Measurements from ENCODE around the gene TMED1.

Gene TMED1

GRCh38 chr19:10830931-10831779 is 4.9 kb downstream of the TMED1 start:
- DNase-seq = no peak

DNA sequence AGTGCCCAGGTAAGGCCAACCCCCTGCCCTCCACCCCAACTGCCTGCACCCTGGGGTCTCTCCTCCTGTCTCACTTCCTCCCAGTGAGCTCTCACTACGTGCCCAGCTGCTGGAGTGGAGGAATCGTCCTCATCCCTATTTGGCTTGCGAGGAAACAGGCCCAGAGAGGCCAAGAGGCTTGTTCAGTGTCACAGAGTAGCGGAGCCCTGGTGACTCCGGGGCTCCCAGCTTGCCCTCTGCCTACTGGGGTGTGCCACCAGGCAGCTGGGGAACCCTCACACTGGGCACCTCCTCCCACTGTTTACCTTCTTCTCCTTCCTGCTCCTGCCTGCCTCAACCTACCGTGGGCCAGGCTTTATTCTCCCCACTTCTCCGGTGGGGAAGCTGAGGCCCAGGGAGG is 5.6 kb downstream of the TMED1 start:
- DNase-seq = no peak

DNA sequence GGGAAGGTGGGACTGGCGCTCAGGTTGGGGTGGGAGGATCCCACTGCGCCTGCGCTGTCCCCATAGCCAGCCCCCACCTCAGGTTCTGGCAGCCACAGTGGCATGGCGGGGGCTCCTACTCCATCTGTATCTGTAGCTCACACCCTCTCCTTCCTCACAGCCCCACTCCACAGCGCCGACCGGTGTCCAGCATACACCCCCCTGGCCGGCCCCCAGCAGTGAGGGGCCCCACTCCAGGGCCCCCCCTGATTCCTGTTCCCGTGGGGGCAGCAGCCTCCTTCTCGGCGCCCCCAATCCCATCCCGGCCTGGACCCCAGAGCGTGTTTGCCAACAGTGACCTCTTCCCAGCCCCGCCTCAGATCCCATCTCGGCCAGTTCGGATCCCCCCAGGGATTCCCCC is 6.0 kb downstream of the TMED1 start:
- no peak for DNase-seq

GRCh38 chr19:10828981-10829821 is 6.8 kb downstream of the TMED1 start:
- DNase-seq = no peak

- DNase-seq = no peak
Observed at GRCh38 chr19:10826846-10827245, 9.2 kb downstream of the TMED1 start.

GRCh38 chr19:10826231-10826630 is 9.8 kb downstream of the TMED1 start:
- no peak for DNase-seq

DNA sequence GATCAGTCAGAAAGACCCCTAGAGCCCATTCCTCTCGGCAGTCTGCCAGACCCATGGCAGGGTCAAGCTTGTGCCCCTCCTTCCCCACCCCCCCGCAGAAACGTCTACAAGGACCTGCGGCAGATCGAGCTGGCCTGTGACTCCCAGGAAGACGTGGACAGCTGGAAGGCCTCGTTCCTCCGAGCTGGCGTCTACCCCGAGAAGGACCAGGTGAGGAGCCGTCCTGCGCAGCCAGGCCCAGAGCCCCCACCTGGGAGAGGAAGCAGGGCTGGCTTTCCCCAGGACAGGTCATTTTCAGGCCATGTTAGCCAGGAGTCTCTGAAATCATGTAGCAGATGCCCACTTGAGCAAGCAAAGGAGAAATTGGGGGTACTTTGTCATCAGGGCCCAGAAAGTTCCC is 12.3 kb downstream of the TMED1 start:
- no peak for DNase-seq

DNA sequence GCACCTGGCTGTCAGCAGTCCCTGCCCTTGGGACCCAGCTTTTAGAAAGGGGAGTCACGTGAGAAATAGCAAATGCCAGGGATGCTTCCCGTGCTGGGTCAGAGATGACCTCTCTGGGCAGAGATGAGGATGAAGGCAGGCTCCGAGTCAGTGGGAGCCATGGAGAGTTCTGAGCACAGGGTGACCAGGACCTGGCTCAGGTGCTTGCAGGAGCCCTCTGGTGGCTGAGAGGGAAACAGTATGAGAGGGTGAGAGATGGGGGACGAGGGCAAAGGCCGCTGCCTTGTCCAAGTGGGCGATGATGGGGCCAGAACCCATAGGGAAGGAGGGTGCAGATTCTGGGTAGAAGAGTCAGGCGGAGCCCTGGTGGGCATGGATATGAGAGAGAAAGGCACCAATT is 15.8 kb downstream of the TMED1 start:
- DNase-seq = no peak

DNA sequence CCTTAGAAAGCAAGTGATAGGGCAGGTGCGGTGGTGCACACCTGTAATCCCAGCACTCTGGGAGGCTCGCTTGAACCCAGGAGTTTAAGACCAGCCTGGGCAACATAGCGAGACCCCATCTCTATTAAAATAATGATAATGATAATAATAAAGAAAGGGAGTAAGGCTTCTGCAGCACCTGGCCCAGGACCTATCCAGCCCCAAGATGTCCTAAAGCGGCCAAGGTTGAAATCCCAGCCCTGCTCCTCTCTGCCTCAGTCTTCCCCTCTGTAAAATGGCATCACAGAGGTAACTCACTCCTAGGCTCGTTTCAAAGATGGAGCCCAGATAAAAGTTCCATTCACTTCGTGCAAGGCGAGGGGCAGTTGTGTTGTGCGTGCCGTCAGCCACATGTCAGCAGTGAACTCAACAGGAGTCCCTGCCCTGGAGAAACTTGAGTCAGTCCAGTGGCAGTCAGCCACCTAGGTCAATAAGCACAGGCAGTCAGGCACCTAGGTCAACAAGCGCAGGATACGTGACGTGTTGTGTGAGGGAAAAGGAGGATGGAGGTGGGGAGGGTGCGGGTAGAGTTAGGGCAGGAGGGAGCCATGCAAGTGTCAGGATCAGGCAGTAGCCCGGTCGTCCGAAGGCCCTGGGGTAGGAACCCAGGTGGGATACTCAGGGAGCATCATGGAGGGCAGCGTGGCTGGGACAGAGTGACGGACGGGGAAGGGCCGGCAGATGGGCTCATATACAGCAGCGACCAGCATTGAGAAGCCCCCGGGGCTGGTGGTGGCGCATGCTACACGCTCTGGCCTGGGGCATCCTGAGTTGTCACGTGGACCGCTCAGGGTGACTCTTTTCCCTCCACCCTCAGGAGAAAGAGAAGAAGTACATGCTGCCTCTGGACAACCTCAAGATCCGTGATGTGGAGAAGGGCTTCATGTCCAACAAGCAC is 16.6 kb downstream of the TMED1 start:
- no peak for DNase-seq

GRCh38 chr19:10818301-10819123 is 17.5 kb downstream of the TMED1 start:
- DNase-seq = no peak

- DNase-seq = no peak
Observed at GRCh38 chr19:10817291-10818038, 18.5 kb downstream of the TMED1 start.

DNA sequence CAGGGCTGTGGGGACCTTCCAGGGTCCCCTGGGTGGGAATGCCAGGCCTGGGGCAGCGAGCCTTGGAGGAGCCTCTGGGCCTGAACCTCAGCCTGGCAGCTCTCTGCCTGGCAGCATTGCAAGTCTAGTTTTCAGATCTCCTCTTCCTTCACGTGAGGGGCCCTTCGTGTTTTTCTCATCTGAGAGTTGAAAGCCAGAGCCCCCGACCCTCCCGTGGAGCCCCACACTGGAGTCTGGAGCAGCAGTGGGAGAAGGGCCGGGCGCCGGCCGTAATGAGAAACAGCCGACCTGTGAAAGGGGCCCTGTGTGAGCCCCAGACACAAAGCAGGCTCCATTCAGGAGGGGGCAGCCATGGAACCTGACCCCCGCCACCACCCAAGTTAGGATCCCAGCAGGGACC is 19.3 kb downstream of the TMED1 start:
- no peak for DNase-seq

DNA sequence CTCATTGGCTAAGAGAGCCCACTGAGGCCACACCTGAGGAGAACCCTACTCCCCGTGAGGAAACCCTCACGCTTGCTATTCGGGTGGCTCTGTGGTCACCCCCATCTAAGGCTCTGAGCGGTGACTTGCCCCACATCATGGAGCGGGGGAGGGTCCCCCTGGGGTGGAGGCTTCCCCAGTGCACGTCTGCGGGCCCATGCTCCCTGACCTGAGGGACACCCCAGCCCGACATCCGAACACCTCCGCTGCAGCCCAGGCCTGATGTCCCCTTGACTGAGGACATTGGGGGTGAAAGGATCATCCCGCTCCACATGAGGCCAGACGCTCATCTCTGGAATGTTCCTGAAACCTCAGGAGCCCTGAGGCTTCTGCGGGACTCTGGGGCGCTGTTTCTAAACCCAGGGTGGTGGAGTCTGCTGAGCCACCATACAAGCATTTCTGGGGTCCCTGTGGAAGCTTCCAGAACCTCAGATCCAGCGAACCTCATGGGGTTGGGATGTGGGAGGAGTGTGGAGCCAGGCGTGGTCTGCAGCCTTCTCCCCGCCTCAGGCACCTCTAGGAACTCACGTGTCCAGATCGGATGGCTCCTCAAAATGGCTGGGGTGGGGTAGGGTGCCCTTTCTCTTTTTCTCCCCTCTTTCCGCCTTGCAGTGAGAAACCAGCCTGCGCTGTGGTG is 19.9 kb downstream of the TMED1 start:
- DNase-seq = no peak

DNA sequence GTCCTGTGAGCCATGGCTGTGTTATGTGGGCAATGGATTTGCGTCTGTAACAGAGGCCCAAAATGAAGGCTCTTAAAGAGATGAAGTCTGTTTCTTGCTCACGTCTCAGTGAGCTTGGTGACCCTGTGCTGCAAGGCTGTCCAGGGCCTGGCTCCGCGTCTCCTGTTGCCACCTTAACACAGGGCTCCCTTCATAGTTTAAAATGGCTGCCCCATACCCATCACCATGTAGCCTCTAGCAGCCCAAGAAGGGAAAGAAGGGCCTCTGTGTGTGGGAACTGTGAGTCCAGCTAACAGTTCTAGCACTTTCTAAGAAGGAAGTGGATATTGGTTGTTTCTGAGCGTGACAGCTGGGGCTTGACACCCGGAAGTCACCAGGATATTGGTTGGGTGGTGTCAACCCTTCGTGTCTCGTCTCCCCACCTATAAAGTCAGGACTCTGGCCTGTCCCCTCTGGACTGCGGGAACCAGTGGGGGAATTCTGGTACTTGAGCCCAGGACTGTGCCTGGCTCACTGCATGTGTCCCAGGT is 20.9 kb downstream of the TMED1 start:
- no peak for DNase-seq

- no peak for DNase-seq
Observed at GRCh38 chr19:10812902-10813404, 23.1 kb downstream of the TMED1 start.

- DNase-seq = no peak
Observed at GRCh38 chr19:10812196-10812595, 23.8 kb downstream of the TMED1 start.

- DNase-seq = no peak
Observed at GRCh38 chr19:10811391-10812111, 24.5 kb downstream of the TMED1 start.

GRCh38 chr19:10809651-10810285 is 26.2 kb downstream of the TMED1 start:
- no peak for DNase-seq

Measured in DMS 273 treated with DMSO at 0.1 percent for 48 hours (cell line).